GM12892 (cell line): ENCODE measurements around the gene CCR8.

Experiments
- POLR2A ChIP-seq: IDR thresholded peaks from 2 replicates; pipeline ENCODE4 v1.6.1; 2011; ENCODE audit warnings: low read depth, low read length, control low read depth
- POLR2AphosphoS5 ChIP-seq: IDR thresholded peaks from 2 replicates; pipeline ENCODE4 v1.6.1; 2011; ENCODE audit warnings: low read depth, low read length, control low read depth
- TAF1 ChIP-seq: IDR thresholded peaks from 2 replicates; pipeline ENCODE4 v1.6.1; 2011; ENCODE audit warnings: low read depth, mild to moderate bottlenecking, control low read depth, low read length, borderline replicate concordance

DNA sequence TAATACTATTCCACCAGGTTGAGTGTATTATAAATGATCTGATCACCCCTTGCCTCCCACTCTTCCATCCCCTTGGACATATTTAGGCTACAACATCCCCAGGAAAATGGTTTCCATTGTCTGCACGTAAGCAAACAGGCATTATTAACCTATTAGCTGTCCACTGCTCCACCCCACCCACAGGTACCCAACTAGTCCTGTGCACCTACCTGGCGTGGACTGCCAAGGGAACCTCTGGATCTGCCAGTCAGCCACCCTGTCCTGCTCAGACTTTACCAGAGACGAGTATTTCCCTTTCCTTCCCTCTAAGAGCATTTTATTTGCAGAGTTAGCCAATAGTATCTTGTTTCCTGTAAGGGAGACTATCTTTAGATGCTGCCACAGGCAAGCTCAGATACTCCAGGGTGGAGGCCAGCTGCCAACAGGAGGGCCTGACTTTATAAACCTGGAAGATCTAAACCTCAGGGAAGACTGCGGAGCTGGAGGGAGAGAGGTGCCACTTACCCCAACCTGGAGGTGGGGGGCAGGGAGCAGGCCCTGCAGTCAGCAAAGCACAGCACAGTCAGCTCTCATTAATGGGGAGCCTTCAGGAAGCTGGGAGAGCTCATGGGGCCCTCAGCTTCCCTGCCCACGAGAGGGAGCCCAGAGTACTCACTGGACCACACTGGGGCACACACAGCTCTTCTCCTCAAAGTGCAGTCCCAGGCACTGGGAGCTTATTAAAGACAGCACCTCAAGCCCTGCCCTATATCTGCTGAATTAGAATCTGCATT lies 49.6 kb upstream of the CCR8 start, which contains the start of gene CX3CR1:
- TF ChIP-seq POLR2A (no peak), TAF1 (no peak), POLR2AphosphoS5 (no peak)
